Measurements from ENCODE around the gene GNG7.

DNA sequence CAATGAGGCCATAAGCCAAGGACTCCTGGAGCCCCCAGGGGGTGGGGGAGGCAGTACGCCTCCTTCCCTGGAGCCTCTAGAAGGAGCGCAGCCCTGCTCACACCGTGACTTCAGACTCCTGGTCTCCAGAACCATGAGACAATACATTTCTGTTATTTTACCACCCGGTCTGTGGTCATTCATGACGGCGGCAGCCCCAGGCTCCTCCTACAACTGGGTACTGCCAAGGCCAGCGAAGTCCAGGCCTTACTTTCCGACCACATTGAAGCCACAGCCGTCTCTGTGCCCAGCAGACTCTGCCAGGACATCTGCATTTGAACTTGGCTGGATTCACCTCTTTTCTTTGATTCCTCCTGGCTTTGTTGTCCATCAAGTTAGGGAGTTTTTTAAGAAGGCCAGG is 10.5 kb downstream of the GNG7 start:
- TF ChIP-seq, protein P1, sequence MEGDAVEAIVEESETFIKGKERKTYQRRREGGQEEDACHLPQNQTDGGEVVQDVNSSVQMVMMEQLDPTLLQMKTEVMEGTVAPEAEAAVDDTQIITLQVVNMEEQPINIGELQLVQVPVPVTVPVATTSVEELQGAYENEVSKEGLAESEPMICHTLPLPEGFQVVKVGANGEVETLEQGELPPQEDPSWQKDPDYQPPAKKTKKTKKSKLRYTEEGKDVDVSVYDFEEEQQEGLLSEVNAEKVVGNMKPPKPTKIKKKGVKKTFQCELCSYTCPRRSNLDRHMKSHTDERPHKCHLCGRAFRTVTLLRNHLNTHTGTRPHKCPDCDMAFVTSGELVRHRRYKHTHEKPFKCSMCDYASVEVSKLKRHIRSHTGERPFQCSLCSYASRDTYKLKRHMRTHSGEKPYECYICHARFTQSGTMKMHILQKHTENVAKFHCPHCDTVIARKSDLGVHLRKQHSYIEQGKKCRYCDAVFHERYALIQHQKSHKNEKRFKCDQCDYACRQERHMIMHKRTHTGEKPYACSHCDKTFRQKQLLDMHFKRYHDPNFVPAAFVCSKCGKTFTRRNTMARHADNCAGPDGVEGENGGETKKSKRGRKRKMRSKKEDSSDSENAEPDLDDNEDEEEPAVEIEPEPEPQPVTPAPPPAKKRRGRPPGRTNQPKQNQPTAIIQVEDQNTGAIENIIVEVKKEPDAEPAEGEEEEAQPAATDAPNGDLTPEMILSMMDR (IDR thresholded peaks at IDR 0.05): no peak
- TF ChIP-seq POLR2A (IDR thresholded peaks at IDR 0.05): no peak

All from testis (tissue), 2 donors.